DOHH2 (cell line): ENCODE measurements around the gene ME3.

Experiments used
- H3F3A ChIP-seq: fragments of 200-600 bp; sonication (generic), shearing (Covaris generic); 2 replicates; pipeline ENCODE4 v1.6.0; 2016; ENCODE audit warnings: antibody characterized with exemption, mild to moderate bottlenecking; ENCODE audit not compliant: control insufficient read depth, insufficient read depth
- H3K27ac ChIP-seq: fragments of 200-600 bp; sonication (generic); 2 replicates; pipeline ENCODE4 v1.5.1; 2014; ENCODE audit warnings: low read depth, mild to moderate bottlenecking, low read length, moderate library complexity
- H3K27me3 ChIP-seq: fragments of 200-600 bp; sonication (generic); 2 replicates; pipeline ENCODE4 v1.6.1; 2014; ENCODE audit warnings: mild to moderate bottlenecking, low read length, mixed read lengths; ENCODE audit not compliant: control insufficient read depth
- H3K36me3 ChIP-seq: fragments of 200-600 bp; sonication (generic); 2 replicates; pipeline ENCODE4 v1.6.1; 2014; ENCODE audit warnings: mild to moderate bottlenecking, low read length, moderate library complexity, mixed read lengths; ENCODE audit not compliant: control insufficient read depth
- H3K4me1 ChIP-seq: fragments of 200-600 bp; sonication (generic); 2 replicates; pipeline ENCODE4 v1.6.1; 2014; ENCODE audit warnings: mild to moderate bottlenecking, low read length, mixed read lengths; ENCODE audit not compliant: control insufficient read depth
- H3K4me2 ChIP-seq: fragments of 200-600 bp; sonication (generic); 2 replicates; pipeline ENCODE4 v1.6.0; 2014; ENCODE audit warnings: mild to moderate bottlenecking, low read length, moderate library complexity
- H3K4me3 ChIP-seq: fragments of 200-600 bp; sonication (generic); 2 replicates; pipeline ENCODE4 v1.5.1; 2014; ENCODE audit warnings: mild to moderate bottlenecking, low read length, mixed read lengths
- H3K79me2 ChIP-seq: fragments of 200-600 bp; sonication (generic); 2 replicates; pipeline ENCODE4 v1.6.1; 2014; ENCODE audit warnings: mild to moderate bottlenecking, low read length, mixed read lengths; ENCODE audit not compliant: control insufficient read depth
- H3K9me2 ChIP-seq: fragments of 200-600 bp; sonication (generic); replicated peaks from 2 replicates; pipeline ENCODE4 v1.6.1; 2014; ENCODE audit warnings: mild to moderate bottlenecking, low read length, mixed read lengths; ENCODE audit not compliant: control insufficient read depth
- H3K9me3 ChIP-seq: fragments of 200-600 bp; sonication (generic); 2 replicates; pipeline ENCODE4 v1.6.1; 2014; ENCODE audit warnings: antibody characterized with exemption, low read length, mixed read lengths; ENCODE audit not compliant: control insufficient read depth, insufficient read depth
- H4K20me1 ChIP-seq: fragments of 200-600 bp; sonication (generic); 2 replicates; pipeline ENCODE4 v1.6.0; 2014; ENCODE audit warnings: low read depth, mild to moderate bottlenecking, antibody characterized with exemption, low read length, moderate library complexity; ENCODE audit not compliant: control insufficient read depth, insufficient read depth
- CTCF ChIP-seq: fragments of 200-600 bp; sonication (generic); IDR thresholded peaks from one replicate; pipeline ENCODE4 v1.5.1; 2014; ENCODE audit warnings: antibody characterized with exemption, mild to moderate bottlenecking, low read depth, low read length; ENCODE audit not compliant: poor library complexity, severe bottlenecking
- EZH2phosphoT487 ChIP-seq: fragments of 200-600 bp; sonication (generic); IDR thresholded peaks from 2 replicates; pipeline ENCODE4 v1.6.1; 2017; ENCODE audit warnings: borderline replicate concordance, mild to moderate bottlenecking, antibody characterized with exemption, low read length, moderate library complexity, mixed read lengths

ME3 gene

DNA sequence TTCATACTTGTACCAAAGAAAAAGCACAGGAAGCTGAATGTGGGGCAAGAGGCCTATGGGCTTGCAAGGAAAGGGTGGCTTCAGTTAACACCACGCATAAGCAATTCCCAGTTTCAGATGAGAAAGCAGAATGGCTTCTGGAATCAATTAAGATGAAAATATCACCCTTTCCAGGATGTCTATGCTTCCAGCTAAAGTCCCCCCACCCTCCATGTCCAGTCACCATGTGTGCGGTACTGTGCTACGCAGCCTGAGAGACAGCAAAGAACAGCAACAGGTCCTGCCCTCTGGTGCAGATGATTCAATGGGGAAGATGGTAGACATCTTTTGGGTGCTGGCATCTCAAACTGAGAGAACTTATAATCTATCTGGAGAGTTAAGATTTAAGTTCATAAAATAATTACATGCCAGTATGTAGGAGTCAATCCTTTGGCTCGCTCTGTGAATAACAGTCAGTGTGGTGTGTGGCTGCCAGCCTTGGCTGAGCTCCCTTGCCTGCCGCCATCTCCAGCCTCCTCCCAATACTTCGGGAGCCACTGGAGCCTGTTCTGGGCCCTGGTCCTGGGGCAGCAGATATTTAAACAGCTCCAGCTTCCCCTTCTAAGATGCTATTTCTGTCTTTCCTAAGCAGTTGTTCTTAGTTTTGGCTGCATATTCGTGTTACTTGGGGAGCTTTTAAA is 44.5 kb downstream of the ME3 start:
- TF ChIP-seq EZH2phosphoT487 (no peak), CTCF (no peak)
- Histone ChIP-seq H3F3A (no peaks in the 10 kb centered on the region), H3K27ac (no peak overlapping the region), H3K4me3 (no peak overlapping the region), H3K9me3 (no peaks in the 10 kb centered on the region), H3K27me3 (0 out of 2 replicates have a peak, but pooled peaks cover 8% of the 10 kb centered on the region), H4K20me1 (no peaks in the 10 kb centered on the region), H3K4me1 (no peaks in the 10 kb centered on the region), H3K4me2 (no peak overlapping the region), H3K36me3 (no peaks in the 10 kb centered on the region), H3K79me2 (no peaks in the 10 kb centered on the region), H3K9me2 (no peaks in the 10 kb centered on the region)

DNA sequence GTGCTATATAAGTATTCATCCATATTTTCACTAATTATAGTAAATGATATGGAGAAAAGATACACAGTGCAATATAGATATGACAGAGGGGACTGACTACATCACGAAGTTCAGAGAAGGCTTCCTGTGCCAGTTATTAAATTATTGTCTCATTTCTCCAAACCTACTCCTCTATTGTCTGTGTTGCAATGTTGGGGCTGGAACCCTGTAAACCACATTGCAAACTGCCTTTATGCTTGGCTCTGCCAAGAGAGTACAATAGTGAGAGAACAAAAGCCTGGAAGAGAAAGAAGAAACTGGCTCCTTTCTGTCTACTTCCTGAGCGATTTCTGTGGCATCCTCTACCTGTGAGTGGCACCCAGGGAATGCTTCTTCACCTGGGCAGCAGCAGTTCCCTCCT is 46.4 kb downstream of the ME3 start:
- Histone ChIP-seq H3K4me2 (no peak overlapping the region), H3K9me2 (no peaks in the 10 kb centered on the region), H3K36me3 (no peaks in the 10 kb centered on the region), H3K27ac (no peak overlapping the region), H3K9me3 (no peaks in the 10 kb centered on the region), H3K79me2 (no peaks in the 10 kb centered on the region), H3K27me3 (0 out of 2 replicates have a peak, but pooled peaks cover 8% of the 10 kb centered on the region), H3F3A (no peaks in the 10 kb centered on the region), H3K4me3 (no peak overlapping the region), H4K20me1 (no peaks in the 10 kb centered on the region), H3K4me1 (no peaks in the 10 kb centered on the region)
- TF ChIP-seq EZH2phosphoT487 (no peak), CTCF (no peak)

DNA sequence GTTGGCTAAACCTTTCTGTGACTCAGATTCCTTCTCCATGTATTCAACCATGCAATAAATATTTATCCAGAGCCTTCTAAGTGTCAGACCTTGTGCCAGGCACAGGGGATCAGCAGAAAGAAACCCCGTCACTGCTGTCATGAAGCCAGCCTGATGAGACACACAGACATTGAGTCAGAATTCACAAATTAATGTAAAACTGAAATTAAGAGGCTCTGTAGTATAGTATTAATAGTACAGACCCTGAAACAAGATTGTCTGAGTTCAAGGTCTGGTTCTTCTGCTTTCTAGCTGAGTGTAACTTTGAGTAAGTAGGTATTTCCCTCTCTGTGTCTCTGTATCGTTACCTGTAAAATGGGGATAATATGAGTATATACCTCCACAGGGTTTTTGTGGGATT is 46.9 kb downstream of the ME3 start:
- Histone ChIP-seq H3K4me3 (no peak overlapping the region), H3K79me2 (no peaks in the 10 kb centered on the region), H3K9me2 (no peaks in the 10 kb centered on the region), H3F3A (no peaks in the 10 kb centered on the region), H3K27ac (no peak overlapping the region), H4K20me1 (no peaks in the 10 kb centered on the region), H3K9me3 (no peaks in the 10 kb centered on the region), H3K27me3 (0 out of 2 replicates have a peak, but pooled peaks cover 8% of the 10 kb centered on the region), H3K4me2 (no peak overlapping the region), H3K36me3 (no peaks in the 10 kb centered on the region), H3K4me1 (no peaks in the 10 kb centered on the region)
- TF ChIP-seq CTCF, result no peak
- TF ChIP-seq EZH2phosphoT487, result no peak
